ENCODE measurements around the gene PRM2.
A peak's percentile ranks its signal among the peaks of the same experiment; 100 is the strongest.
"Not testable (repeated sequence)": the region's sequence is repeated elsewhere in the genome, so short reads cannot be mapped to it uniquely, and the experiment has no call there.

The PRM2 gene

DNA sequence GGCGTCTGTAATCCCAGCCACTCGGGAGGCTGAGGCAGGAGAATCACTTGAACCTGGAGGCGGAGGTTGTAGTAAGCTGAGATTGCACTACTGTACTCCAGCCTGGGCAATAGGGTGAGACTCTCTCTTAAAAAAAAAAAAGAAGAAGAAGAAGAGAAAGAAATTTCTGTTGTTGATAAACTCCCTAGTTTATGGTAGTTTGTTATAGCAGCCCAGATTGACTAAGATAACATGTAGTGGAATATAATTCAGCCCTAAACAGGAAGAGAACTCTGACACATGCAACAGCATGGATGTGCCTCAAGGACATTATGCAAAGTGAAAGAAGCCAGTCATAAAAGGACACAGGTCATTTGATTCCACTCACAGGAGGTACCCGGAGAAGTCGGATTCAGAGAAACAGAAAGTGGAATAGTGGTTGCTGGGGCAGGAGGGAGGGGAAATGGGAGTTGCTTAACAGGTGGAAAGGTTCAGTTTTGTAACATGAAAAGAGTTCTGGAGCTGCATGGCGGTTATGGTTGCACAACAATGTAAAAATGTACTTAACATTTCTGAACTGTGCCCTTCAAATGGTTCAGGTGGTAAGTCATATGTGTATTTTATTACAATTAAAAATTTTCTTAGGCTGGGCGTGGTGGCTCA, 30.8 kb upstream of the PRM2 start:
- no peak for DNase-seq

DNA sequence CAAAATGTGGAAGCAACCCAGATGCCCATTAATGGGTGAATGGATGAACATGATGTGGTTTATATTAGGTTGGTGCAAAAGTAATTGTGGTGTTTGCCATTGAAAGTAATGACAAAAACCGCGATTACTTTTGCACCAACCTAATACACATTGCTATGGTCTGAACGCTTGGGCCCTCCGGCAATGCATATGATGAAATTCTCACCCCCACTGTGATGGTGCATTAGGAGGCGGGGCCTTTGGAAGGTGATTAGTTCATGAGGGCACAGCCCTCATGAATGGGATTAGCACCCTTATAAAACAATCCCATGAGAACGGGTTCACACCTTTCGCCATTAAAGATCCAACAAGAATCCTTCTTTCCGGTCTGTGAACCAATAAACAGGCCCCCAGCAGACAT, 30.1 kb upstream of the PRM2 start:
- no peak for DNase-seq

- DNase-seq = no peak
These were observed 27.3 kb upstream of the PRM2 start for GRCh38 chr16:11303405-11304138.

GRCh38 chr16:11302977-11303376, 26.7 kb upstream of the PRM2 start:
- no peak for DNase-seq

- DNase-seq = no peak
These were observed 25.6 kb upstream of the PRM2 start for GRCh38 chr16:11301645-11302501.

- no peak for DNase-seq
These were observed 24.2 kb upstream of the PRM2 start for GRCh38 chr16:11300560-11300892.

- DNase-seq = no peak
These were observed 23.7 kb upstream of the PRM2 start for GRCh38 chr16:11299865-11300559.

DNA sequence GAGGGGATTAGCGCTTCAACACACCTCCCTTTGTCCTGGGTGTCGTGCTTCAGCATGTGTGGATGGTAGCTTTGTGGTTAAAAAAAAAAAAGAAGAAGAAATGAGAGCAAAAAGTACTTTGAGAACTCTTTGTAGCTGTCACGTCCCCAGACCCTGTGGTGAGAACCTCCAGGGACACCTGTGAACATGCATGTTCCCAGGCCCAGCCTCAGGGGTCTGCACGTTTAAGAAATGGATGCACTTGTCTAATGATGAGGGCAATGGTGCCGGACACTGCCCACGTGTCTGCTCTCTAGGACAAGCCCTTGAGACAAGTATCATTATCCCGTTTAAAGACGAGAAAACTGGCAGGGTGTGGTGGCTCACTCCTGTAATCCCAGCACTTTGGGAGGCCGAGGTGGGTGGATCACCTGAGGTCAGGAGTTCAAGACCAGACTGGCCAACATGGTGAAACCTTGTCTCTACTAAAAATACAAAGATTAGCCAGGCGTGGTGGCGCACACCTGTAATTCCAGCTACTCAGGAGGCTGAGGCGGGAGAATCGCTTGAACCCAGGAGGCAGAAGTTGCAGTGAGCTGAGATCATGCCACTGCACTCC, 22.8 kb upstream of the PRM2 start:
- DNase-seq = not testable (repeated sequence)

DNA sequence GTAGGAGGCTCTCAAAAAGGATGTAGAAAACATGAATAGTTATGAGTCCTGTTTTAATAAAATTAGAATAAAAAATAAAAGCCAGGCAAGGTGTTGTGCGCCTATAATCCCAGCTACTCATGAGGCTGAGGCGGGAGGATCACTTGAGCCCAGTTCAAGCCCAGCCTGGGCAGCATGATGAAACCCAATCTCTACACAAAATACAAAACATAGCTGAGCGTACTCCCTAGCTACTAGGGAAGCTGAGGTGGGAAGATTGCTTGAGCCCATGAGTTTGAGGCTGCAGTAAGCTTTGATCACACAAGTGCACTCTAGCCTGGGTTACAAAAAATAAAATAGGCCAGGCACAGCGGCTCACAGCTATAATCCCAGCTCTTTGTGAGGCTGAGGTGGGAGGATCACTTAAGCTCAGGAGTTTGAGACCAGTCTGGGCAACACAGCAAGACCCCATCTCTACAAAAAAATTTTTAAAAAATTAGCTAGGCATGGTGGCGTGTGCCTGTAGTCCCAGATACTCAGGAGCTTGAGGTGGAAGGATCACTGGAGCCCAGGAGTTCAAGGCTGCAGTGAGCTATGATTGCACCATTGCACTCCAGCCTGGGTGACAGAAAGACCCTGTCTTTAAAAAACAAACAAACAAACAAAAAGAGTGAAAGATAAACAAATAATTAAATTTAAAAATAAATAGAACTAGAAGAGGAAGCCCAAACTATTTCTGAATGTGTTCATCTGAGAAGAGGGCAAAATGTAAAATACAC, 22.0 kb upstream of the PRM2 start:
- DNase-seq = no peak

DNA sequence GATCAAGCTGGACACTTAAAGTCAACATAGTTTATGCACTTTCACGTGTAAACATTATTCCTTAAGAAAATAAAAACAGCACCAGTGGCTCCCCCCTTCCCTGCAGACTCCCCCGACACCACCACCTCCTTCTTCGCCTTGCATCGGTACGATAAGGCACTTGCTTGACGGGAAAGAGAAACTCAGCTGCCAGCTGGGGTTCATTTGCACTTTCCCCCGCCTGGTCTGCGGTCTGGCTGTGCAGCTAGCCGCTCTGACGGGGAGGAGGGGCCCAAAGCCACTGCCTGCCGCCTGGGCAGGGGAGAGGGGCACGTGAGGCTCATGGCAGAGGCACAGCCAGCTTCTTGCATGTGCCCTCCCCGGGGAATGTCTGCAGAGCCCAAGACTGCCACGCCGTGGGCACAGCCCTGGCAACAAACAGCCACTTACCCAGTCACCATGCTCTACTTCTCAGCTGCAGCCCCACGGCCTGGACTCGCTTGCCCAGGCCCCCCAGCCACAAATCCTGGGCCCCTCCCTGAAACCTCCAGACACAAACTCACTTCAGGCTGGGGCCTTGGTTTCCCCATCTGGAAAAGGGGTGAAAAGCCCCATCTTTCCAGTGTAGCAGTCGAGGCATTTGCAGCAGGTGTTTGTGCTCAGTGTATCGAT, 21.3 kb upstream of the PRM2 start:
- DNase-seq = peak; percentile 76

DNA sequence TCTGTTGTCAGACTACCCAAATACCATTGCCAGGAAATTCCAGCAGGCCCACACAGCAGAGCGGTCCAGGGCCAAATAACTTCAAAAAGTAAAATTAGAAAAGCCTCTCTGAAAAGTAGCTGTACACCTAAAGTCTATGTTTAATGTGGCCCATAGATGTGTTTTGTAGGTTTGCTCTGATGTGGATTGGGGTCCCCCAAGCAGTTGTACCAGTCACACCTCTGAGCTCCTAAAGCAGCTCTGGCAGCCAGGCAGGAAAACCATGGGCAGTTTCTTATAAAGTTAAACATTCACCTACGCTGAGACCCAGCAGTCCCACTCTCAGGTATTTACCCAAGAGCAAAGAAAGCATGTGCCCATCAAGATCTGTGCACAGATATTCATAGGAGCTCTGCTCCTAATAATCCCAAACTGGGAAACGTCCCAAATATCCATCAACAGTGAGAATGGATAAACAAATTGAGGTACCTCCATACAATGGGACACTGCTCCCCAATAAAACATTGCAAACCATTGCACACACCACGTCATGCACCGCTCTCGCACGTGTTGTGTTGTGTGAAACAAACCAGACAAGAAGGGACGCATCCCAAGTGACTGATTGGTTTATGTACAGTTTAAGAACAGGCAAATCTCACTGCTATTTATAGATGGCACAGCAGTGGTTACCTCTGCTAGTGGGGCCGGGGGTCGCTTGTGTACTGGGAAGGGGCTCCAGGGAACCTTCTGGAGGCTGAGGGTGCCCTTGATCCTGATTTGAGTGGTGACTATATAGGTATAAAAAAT, 20.6 kb upstream of the PRM2 start:
- DNase-seq = no peak

DNA sequence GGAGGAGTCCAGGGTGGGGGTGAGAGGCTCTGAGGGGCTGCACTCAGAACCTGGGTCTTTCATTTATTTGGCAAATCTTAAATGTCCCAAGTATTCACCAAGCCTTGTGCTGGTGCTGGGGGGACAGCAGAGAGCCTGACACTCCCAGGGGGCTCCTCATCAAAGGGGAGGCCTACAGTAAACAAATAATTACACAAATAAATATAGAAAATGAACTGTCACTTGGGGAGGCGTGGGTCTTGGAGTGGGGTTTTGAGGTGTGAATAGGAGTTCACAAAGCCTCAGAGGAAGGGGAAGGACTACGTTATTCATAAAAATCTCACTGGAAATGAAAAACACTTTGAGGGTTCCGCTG, 20.0 kb upstream of the PRM2 start:
- DNase-seq = no peak

GRCh38 chr16:11295672-11296071, 19.4 kb upstream of the PRM2 start:
- no peak for DNase-seq

DNA sequence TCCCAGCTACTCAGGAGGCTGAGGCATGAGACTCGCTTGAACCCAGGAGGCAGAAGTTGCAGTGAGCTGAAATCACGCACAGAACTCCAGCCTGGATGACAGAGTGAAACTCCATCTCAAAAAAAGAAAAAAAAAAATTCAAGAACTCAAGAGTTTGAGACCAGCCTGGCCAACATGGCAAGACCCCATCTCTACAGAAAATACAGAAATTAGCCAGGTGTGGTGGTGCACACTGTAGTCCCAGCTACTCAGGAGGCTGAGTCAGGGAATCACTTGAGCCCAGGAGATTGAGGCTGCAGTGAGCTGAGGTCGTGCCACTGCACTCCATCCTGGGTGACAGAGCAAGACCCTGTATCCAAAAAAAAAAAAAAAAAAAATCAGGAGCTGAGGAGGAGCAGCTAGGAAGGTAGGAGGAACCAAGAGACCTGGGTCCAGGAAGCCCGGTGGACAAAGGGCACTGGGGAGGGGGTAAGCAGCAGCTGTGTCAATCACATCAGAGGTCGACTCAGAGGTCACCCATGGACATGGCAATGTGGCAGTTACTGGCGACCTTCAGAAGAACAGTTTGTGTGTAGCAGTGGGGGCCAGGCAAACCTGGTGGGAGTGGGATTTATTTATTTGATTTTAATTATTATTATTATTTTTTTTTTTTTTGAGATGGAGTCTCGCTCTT, 15.9 kb upstream of the PRM2 start:
- no peak for DNase-seq

GRCh38 chr16:11291091-11291703, 14.9 kb upstream of the PRM2 start:
- no peak for DNase-seq

DNA sequence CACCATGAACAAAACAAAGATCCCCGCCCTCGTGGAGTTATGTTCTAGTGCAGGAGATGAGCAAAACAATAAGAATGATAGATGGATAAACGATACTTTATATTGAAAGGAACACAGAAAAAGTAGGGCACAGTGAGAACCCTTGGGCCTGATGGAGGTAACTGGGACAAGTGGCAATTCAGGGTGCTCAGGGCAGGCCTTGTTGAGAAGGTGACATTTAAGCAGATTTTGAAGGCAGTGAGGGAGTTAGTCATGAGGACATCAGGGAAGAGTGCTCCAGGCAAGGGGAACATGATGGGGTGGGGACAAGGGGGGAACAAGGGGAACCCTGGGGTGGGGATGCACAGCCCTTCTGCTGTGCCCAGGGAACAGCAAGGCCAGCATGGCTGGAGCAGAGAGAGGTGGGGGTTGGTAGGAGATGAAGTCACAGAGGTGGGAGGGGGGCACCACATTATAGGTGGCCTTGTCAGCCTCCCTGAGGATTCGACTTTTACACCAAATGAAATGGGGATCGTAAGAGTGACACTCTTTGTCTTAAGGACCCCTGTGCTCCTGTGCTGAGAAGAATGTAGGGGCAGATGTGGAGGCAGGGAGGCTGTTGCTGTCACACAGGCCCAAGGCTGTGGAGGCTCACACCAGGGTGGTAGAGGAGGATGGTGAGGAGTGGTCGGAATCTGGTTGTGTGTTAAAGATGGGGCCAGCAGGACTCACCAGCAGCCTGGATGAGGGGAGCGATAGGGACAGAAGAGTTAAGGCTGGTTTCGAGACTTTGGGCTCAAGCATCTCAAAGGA, 14.0 kb upstream of the PRM2 start:
- DNase-seq = no peak

DNA sequence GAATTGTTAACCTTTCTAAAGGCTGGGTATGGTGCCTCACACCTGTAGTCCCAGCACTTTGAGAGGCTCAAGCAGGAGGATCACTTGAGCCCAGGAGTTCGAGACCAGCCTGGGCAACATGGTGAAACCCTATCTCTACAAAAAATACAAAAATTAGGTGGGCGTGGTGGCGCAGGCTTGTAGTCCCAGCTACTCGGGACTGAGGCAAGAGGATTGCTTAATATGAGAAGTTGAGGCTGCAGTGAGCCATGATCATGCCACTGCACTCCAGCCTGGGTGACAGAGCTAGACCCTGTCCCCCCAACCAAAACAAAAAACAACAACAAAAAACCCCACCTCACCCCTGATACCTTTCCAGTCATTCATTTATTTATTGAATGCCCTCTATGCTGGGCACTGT, 13.4 kb upstream of the PRM2 start:
- not testable (repeated sequence) for DNase-seq

GRCh38 chr16:11289202-11289601, 12.9 kb upstream of the PRM2 start:
- no peak for DNase-seq

- DNase-seq = no peak
These were observed 9.6 kb upstream of the PRM2 start for GRCh38 chr16:11285842-11286241.
